HCT116 (cell line): ENCODE results near the gene PGC. TPM values are rescaled to one million over a fixed set of nuclear protein-coding genes. Genes with fewer than 3 reads are reported as not detected.

Source experiments
- ATAC-seq: fragments of 200-7000 bp; cut with Tn5 transposase; 2 replicates; pipeline ENCODE4 v1.9.1; 2020; ENCODE audit warnings: mild to moderate bottlenecking, moderate library complexity
- BruUV-seq: library from RNA; stranded (reverse); fragments of 400-500 nt; replicated peaks from 2 replicates; lab custom pipeline; 2021; lab: Mats Ljungman, UMichigan
- CTCF ChIA-PET: fragments of 300-600 bp; sonication (Branson Sonifier 250); formaldehyde crosslinking; loops from one replicate; lab custom pipeline; 2021; ENCODE audit warnings: antibody characterized with exemption; lab: Charles Lee
- POLR2A ChIA-PET: fragments of 300-600, 350-600 bp; sonication (Branson Sonifier 250); formaldehyde crosslinking; loops from one replicate; lab custom pipeline; 2021; ENCODE audit warnings: antibody characterized with exemption; lab: Charles Lee
- RAD21 ChIA-PET, 2 experiments: fragments of 300-600 bp; sonication (Branson Sonifier 250); formaldehyde crosslinking; loops; one replicate each; lab custom pipeline; 2023; ENCODE audit warnings: low total read pairs in 2 of 2; ENCODE audit not compliant: uncharacterized antibody in 2 of 2, unreplicated experiment in 2 of 2, low non-redundant PET in 1 of 2; lab: Charles Lee
- DNase-seq: peaks from one replicate; pipeline ENCODE4 v3.0.0-alpha.2; 2010; ENCODE audit warnings: low read depth, low spot score
- H2AFZ ChIP-seq: fragments of 200-600 bp; shearing (Covaris generic), sonication (generic); 2 replicates; pipeline ENCODE4 v1.6.1; 2017; ENCODE audit warnings: low read depth, mixed run types, mixed read lengths, antibody characterized with exemption, low read length; ENCODE audit not compliant: poor library complexity, severe bottlenecking
- H3K27ac ChIP-seq: 2 replicates; pipeline ENCODE4 v1.5.1; 2012; ENCODE audit warnings: low read depth, low read length
- H3K27me3 ChIP-seq: fragments of 200-600 bp; sonication (generic); 2 replicates; pipeline ENCODE4 v1.6.1; 2016; ENCODE audit warnings: mixed run types, low read length, mixed read lengths; ENCODE audit not compliant: insufficient read depth
- H3K36me3 ChIP-seq, 2 experiments: fragments of 200-500 bp in 1 of 2; fragments of 200-600 bp in 1 of 2; sonication (Bioruptor generic) in 1 of 2; sonication (generic) in 1 of 2; 2 replicates each; pipeline versions ENCODE4 v1.5.1 to v1.6.1; 2014 to 2016; ENCODE audit warnings: low read length in 2 of 2, inconsistent platforms in 1 of 2, mixed read lengths in 1 of 2, mixed run types in 1 of 2; ENCODE audit not compliant: insufficient read depth in 2 of 2, control insufficient read depth in 1 of 2
- H3K4me1 ChIP-seq, 2 experiments: fragments of 200-600 bp in 1 of 2; sonication (generic) in 1 of 2; 2 replicates each; pipeline versions ENCODE4 v1.5.1 to v1.6.1; 2012 to 2017; ENCODE audit warnings: low read length in 2 of 2, inconsistent platforms in 1 of 2, mild to moderate bottlenecking in 1 of 2, mixed read lengths in 1 of 2, mixed run types in 1 of 2, moderate library complexity in 1 of 2; ENCODE audit not compliant: insufficient read depth in 2 of 2, control insufficient read depth in 1 of 2
- H3K4me2 ChIP-seq: fragments of 200-600 bp; sonication (generic); 2 replicates; pipeline ENCODE4 v1.6.1; 2017; ENCODE audit warnings: mixed run types, low read length, mixed read lengths
- H3K4me3 ChIP-seq, 2 experiments: fragments of 200-600 bp in 1 of 2; sonication (generic) in 1 of 2; replicated peaks in 1 of 2; 2 replicates each; pipeline ENCODE4 v1.5.1; 2011 to 2016; ENCODE audit warnings: low read length in 2 of 2, control low read depth in 1 of 2, low read depth in 1 of 2, mild to moderate bottlenecking in 1 of 2, mixed read lengths in 1 of 2, mixed run types in 1 of 2
- H3K79me2 ChIP-seq: fragments of 200-600 bp; sonication (generic); 2 replicates; pipeline ENCODE4 v1.6.1; 2017; ENCODE audit warnings: mild to moderate bottlenecking, mixed run types, low read length, moderate library complexity, mixed read lengths; ENCODE audit not compliant: insufficient read depth
- H3K9ac ChIP-seq: fragments of 200-600 bp; sonication (generic); 2 replicates; pipeline ENCODE4 v1.6.1; 2016; ENCODE audit warnings: low read length, mixed read lengths
- H3K9me2 ChIP-seq: fragments of 200-600 bp; sonication (generic), shearing (Covaris generic); 2 replicates; pipeline ENCODE4 v1.6.1; 2017; ENCODE audit warnings: mixed run types, mild to moderate bottlenecking, moderate library complexity; ENCODE audit not compliant: insufficient read depth
- H3K9me3 ChIP-seq, 2 experiments: fragments of 200-500 bp in 1 of 2; fragments of 200-600 bp in 1 of 2; sonication (Bioruptor generic) in 1 of 2; sonication (generic) in 1 of 2; 2 replicates each; pipeline ENCODE4 v1.6.1; 2014 to 2017; ENCODE audit warnings: low read length in 2 of 2, mixed read lengths in 2 of 2, inconsistent platforms in 1 of 2, low read depth in 1 of 2, mild to moderate bottlenecking in 1 of 2, mixed run types in 1 of 2, moderate library complexity in 1 of 2; ENCODE audit not compliant: control insufficient read depth in 1 of 2, insufficient read depth in 1 of 2
- H4K20me1 ChIP-seq: fragments of 200-600 bp; sonication (generic), shearing (Covaris generic); 2 replicates; pipeline ENCODE4 v1.6.1; 2017; ENCODE audit warnings: mixed run types, mild to moderate bottlenecking, moderate library complexity; ENCODE audit not compliant: insufficient read depth
- CBX3 ChIP-seq: IDR thresholded peaks from 2 replicates; pipeline ENCODE4 v1.6.1; 2012; ENCODE audit warnings: low read depth
- CTCF ChIP-seq, 3 experiments: fragments of 200-600 bp in 1 of 3; sonication (generic) in 1 of 3; IDR thresholded peaks in 2 of 3; conservative IDR thresholded peaks in 1 of 3; 2 replicates each; pipeline ENCODE4 v1.5.1; 2012 to 2017; ENCODE audit warnings: low read depth in 2 of 3, low read length in 2 of 3, antibody characterized with exemption in 1 of 3, borderline replicate concordance in 1 of 3, control low read depth in 1 of 3, mild to moderate bottlenecking in 1 of 3, mixed read lengths in 1 of 3, mixed run types in 1 of 3, moderate library complexity in 1 of 3; ENCODE audit not compliant: insufficient read depth in 1 of 3
- POLR2A ChIP-seq: IDR thresholded peaks from 2 replicates; pipeline ENCODE4 v1.7.0; 2011; ENCODE audit warnings: borderline replicate concordance; ENCODE audit not compliant: insufficient read depth, insufficient read length; ENCODE audit errors: extremely low read depth
- POLR2AphosphoS5 ChIP-seq: IDR thresholded peaks from 2 replicates; pipeline ENCODE4 v1.6.1; 2011; ENCODE audit warnings: mild to moderate bottlenecking, low read depth, low read length, moderate library complexity
- YY1 ChIP-seq: IDR thresholded peaks from 2 replicates; pipeline ENCODE4 v1.6.1; 2011; ENCODE audit warnings: low read length, low read depth, moderate library complexity, mild to moderate bottlenecking; ENCODE audit not compliant: insufficient replicate concordance; ENCODE audit errors: extremely low read depth
- ZFX ChIP-seq: fragments of 450-650 bp; IDR thresholded peaks from 2 replicates; pipeline ENCODE4 v1.6.1; 2017
- intact Hi-C: fragments of 100-400 bp; cut with micrococcal nuclease; formaldehyde crosslinking; loops from 2 replicates; pipeline ENCODE4 v1.10.0; 2022
- total RNA-seq: library from RNA; stranded (reverse); gene quantifications from one replicate; pipeline ENCODE4 v1.2.1, GENCODE V29; 2021; ENCODE audit not compliant: unreplicated experiment

Gene PGC
- total RNA-seq, 1 experiment from 2014 or later = 1.2 TPM

DNA sequence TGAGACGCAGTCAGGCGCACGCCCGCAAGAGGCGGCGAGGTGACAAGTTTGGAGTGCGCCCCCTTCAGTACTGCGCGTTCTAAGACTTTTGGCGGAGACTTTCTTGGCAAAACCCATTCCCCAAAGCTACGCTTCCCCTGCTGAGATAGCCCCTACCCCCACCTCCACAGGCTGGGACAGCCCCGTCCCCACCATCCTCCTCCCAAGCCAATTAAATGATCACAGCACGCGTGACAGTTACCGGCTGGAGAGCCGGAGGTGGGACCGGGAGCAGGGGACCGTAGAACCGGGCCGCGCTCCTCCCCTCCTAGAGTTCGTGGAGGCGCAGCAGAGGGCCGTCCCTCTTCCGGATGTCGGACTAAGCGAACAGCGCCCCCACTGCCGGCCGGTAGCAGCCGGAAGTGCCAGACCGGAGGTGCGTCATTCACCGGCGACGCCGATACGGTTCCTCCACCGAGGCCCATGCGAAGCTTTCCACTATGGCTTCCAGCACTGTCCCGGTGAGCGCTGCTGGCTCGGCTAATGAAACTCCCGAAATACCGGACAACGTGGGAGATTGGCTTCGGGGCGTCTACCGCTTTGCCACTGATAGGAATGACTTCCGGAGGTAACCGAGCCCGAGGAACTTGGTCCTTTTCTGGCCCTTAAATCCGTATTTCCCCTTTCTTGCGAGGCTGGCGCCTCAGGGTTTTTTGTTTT is 40.2 kb upstream of the PGC start, which contains the start of gene TOMM6:
TSS of gene TOMM6 (plus strand) at position 476 of the 699 bp plus-strand sequence. CDS start at position 480, 4 bp downstream.
- Histone ChIP-seq H3K79me2 (peaks cover 30% of the 10 kb centered on the region), H3K27ac (peak within 1 kb of the TSS; percentile 84)
- intact Hi-C loops = loop anchor here (1.0 to 10.0 kb wide), 4 partner anchors 134 to 427 kb away; partner anchors contain the start of genes BYSL, MED20 and MRPS10

More for the DNA sequence above, 40.2 kb upstream of the PGC start, which contains the start of gene TOMM6:
- no peaks in the 10 kb centered on the region for H3K9me2 ChIP-seq
- H3K9me3 ChIP-seq = no peaks in the 10 kb centered on the region
- H3K4me2 ChIP-seq = peak within 1 kb of the TSS; percentile 87
- TF ChIP-seq CBX3 (no peak), CTCF (IDR thresholded peaks at IDR 0.05 in 2 of 3, conservative IDR thresholded peaks at IDR 0.05 in 1 of 3; ENCODE audit: borderline replicate concordance in 1 of 3, insufficient read depth in 1 of 3, low read depth in 2 of 3, low read length in 2 of 3) (peak in 2 of 3 experiments; percentile 67 to 80; a peak in 4 of 6 replicates), POLR2A (peak; percentile 92), POLR2AphosphoS5 (peak; percentile 94), YY1 (peak; percentile 94), ZFX (peak; percentile 66)
- peak within 1 kb of the TSS; percentile 67 to 98 for H3K4me3 ChIP-seq
- ChIA-PET POLR2A (interaction anchor here (0.7 to 2.6 kb wide), 4 partner anchors 17 to 263 kb away, joined by 4 to 10 read pairs (median 6); partner anchors contain the start of genes BYSL, MED20 and TAF8), RAD21 (interaction anchor here in 1 of 2 experiments (0.6 to 0.9 kb wide), 2 partner anchors 134 to 248 kb away, joined by 3 read pairs; partner anchors contain the start of genes BYSL and MED20), CTCF (interaction anchor here (0.6 to 3.3 kb wide), 17 partner anchors 9 to 1111 kb away, joined by 3 to 31 read pairs (median 4); partner anchors contain the start of genes BYSL, CCND3, MED20 and TAF8)
- peak; percentile 82 for ATAC-seq
- peak; percentile 88 for DNase-seq
- no peaks in the 10 kb centered on the region for H4K20me1 ChIP-seq
- BruUV-seq = no TSS peak
- H3K4me1 ChIP-seq = peaks cover 5 to 16% of the 10 kb centered on the region in 2 experiments; a peak in 2 of 4 replicates
- H3K27me3 ChIP-seq = no peaks in the 10 kb centered on the region
- peak within 1 kb of the TSS; percentile 98 for H3K9ac ChIP-seq
- peaks cover 22 to 26% of the 10 kb centered on the region in 2 experiments for H3K36me3 ChIP-seq
- H2AFZ ChIP-seq = no peak within 1 kb of the TSS
